Measurements from ENCODE around the gene FNDC3B.

DNA sequence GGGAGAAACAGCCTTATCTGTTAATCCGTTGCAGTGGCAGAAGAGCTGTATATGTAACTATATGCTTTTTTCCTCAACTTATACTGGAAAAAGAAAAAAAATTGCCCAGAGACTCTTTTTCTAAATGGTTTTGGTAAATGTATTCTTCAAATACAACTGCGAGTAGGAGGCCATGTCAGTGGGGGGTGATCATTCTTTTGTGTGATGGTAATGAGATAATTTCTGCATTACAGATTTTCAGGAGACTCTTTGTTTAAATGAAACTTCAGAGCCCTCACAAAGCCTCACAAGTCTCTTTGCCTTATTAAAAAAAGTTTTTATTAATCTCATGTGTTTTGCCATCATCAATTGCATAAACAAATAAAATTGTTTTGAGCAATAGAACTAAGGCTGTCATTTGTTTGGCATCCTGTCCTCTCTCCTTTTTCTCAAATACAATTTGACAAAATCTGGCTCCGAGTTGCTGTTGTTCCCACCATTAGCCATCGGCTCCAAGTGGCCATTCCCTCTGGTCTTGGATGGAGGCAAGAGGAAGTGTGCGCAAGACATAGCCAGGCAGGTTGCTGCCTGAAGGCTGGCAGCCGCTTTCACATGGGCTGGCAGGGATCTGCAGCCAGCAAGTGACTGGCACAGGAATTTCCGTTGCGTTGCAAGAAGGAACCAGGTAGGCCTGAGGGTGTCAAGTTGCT lies 116.7 kb downstream of the FNDC3B start:
- TF ChIP-seq, protein P1, sequence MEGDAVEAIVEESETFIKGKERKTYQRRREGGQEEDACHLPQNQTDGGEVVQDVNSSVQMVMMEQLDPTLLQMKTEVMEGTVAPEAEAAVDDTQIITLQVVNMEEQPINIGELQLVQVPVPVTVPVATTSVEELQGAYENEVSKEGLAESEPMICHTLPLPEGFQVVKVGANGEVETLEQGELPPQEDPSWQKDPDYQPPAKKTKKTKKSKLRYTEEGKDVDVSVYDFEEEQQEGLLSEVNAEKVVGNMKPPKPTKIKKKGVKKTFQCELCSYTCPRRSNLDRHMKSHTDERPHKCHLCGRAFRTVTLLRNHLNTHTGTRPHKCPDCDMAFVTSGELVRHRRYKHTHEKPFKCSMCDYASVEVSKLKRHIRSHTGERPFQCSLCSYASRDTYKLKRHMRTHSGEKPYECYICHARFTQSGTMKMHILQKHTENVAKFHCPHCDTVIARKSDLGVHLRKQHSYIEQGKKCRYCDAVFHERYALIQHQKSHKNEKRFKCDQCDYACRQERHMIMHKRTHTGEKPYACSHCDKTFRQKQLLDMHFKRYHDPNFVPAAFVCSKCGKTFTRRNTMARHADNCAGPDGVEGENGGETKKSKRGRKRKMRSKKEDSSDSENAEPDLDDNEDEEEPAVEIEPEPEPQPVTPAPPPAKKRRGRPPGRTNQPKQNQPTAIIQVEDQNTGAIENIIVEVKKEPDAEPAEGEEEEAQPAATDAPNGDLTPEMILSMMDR (conservative IDR thresholded peaks at IDR 0.05; ENCODE audit: low read length): no peak
- no peak for TF ChIP-seq EZH2phosphoT487 (IDR thresholded peaks at IDR 0.05; ENCODE audit: borderline replicate concordance)

All from Loucy (cell line).